Non-pigmented ciliary epithelial cell (primary cell): ENCODE measurements around the gene OLFM2.
"Not testable (repeated sequence)": the region's sequence is repeated elsewhere in the genome, so short reads cannot be mapped to it uniquely, and the experiment has no call there.

ENCODE experiments used
- DNase-seq: peaks from one replicate; pipeline ENCODE4 v3.0.0-alpha.2; 2010; ENCODE audit warnings: low read depth

Gene OLFM2

GRCh38 chr19:9828551-9829063, 107.7 kb downstream of the OLFM2 start:
- no peak for DNase-seq

DNA sequence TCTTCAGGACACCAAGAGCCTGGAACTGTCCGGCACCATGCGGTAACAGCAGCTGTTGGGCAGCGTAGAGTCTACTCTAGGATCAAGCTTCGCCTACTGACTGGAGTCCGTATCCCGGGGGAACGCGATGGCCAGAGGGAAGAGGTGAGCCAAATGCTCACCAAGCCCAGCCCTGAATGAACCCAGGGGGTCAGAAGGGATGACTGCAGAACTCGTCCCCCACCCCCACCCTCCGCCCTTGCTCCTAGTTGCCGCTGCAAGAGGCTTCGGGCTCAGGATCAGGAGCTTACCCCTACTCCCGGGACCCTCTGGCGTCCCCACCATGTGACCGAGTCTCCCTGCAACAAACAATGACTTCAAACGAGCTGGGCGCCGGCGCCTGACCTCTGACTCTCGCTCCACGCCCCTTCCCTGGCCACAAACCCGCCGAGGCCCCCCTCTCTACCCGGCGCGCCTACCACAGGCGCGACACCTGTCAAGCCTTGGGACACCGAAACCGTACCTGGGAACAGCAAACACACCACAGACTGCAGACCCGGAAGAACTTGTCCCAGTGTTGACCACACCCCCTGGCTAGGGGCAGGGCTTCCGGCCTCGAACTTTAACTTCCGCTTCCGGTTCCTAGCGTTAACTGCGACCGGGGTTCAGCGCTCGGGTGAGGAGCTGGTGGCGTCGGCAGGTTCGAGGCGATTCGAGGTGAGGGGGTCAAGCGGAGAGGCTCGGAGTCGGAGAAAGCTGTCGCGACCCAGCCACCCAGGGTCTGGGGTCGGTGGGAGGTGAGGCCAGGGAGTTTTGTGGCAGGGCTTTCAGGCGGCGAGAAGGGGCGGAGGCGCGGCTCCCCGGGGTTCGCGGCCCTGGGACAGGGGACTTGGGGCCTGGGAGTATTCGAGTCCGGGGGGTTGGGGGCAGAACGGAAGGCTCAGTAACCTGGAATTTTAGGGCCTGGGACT, 108.8 kb downstream of the OLFM2 start, which contains the start of gene UBL5:
Gene UBL5, plus strand, starts transcription at position 630 of the 950 bp plus-strand sequence. CDS start 420 bp downstream, outside the sequence.
- peak; percentile 36 for DNase-seq

GRCh38 chr19:9823816-9824215, 112.5 kb downstream of the OLFM2 start:
- no peak for DNase-seq

- DNase-seq, result not testable (repeated sequence)
These were observed 116.3 kb downstream of the OLFM2 start for GRCh38 chr19:9820034-9820433.

- DNase-seq, result no peak
These were observed 116.8 kb downstream of the OLFM2 start for GRCh38 chr19:9819596-9819909.

- DNase-seq, result peak; percentile 98
These were observed 117.3 kb downstream of the OLFM2 start, which contains the start of gene FBXL12 for GRCh38 chr19:9818734-9819595. FBXL12 (minus strand) TSS chr19:9819079; CDS start chr19:9818813, 266 bp downstream.

GRCh38 chr19:9818175-9818733, 118.1 kb downstream of the OLFM2 start:
- DNase-seq, result no peak

DNA sequence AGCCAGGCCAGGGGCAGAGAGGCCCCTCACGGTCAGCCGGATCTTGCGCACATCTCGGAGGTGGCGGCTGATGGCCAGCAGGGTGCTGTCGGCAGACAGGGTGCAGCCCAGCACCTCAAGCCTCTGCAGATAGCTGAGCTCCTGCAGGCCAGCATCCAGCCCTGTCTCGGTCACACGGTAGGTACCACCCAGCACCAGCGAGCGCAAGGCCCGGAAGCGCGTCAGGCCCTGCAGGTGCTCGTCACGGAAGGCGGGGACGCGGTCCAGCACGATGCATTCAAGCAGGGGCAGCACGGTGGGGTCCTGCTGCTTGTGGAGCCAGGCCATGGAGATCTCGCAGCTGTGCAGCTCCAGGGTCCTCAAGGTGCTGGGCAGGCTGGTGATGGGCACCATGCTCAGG, 125.2 kb downstream of the OLFM2 start:
- DNase-seq, result no peak

DNA sequence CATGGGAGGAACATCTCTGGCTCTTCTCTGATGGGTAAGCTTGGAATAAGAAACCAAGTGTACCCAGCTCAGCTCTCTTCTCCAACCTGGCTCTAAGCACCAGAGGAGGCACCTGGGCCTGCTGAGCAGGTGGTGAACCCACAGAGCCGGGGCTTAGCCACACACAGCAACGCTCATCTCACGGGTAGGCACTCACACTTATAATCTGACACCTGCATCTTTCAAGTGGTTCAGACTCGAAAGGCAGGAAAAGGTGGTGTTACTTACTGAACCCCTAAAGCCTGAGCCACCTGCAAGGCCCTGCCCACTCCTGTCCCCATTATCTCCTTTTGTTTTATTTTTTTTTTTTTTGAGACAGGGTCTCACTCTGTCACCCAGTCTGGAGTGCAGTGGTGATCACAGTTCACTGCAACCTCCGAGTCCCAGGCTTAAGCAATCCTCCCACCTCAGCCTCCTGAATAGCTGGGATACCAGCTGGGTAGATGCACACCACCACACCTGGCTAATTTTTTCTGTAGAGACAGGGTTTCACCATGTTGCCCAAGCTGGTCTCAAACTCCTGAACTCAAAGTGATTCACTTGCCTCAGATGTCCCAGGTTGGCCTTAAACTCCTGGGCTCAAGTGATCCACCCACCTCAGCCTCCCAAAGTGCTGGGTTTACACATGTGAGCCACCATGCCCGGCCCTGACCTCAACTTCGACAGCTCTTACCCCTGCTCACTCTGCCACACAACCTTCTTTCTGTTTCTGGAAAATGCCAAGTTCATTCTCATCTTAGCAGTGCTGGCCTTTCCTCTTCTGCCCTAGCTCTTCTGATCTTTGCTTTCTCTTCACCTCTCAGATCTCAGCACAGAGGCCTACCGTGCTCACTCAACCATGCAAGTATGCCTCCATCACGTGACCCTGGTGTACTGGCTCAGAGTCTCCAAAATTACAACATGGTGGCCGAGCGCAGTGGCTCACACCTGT, 127.2 kb downstream of the OLFM2 start:
- no peak for DNase-seq

DNA sequence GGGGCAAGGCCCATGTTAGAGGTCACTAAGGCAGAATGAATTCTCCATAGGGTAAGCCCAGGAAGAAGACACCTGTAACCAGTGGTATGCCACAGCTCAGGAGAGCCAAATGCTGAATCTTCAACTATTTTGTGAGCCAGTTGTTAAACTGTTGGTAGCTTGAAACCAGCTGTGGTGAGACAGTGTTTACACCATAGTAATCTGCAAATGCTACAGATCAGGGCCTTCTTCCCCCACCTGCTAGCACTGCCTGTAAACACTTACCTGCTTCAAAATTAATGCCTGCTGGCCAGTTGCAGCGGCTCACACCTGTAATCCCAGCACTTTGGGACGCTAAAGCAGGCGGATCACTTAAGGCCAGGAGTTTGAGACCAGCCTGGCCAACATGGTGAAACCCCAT, 129.5 kb downstream of the OLFM2 start:
- no peak for DNase-seq
